Glomerular visceral epithelial cell (primary cell): ENCODE results near the gene TSPOAP1.

Experiments
- DNase-seq: peaks from one replicate; pipeline ENCODE4 v3.0.0-alpha.2; 2016; ENCODE audit errors: extremely low spot score

TSPOAP1 gene

DNA sequence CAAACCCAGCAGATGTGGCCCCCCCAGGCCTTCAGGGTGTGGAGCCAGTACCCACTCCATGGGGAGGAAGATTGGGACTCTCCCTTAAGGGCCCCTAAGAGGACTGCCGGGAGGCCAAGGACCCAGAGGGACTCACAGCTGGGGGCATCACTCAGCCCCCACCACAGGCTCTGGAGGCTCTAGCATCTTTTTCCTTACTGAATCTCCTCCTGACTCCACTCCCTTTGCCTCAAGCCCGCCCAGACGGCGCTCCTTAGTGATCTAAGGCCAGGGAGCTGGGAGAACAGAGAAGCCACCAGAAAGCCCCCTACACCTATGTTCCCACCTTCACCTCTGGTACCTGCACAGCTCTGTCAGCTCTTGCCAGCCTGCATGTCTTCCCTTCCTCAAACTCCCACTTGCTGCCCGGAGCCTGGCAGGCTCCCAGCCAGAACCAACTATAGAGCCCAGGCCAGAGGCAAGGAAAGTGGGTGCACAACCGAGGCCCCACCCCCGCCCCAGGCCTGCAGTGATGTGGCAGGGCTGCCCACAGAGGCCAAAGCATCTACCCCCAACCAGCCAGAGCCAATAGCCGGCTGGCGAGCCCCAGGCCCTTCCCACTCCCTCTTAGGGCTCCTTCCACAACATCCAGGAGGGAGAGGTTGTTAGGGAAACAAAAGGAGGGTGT lies 25.5 kb downstream of the TSPOAP1 start:
- no peak for DNase-seq

DNA sequence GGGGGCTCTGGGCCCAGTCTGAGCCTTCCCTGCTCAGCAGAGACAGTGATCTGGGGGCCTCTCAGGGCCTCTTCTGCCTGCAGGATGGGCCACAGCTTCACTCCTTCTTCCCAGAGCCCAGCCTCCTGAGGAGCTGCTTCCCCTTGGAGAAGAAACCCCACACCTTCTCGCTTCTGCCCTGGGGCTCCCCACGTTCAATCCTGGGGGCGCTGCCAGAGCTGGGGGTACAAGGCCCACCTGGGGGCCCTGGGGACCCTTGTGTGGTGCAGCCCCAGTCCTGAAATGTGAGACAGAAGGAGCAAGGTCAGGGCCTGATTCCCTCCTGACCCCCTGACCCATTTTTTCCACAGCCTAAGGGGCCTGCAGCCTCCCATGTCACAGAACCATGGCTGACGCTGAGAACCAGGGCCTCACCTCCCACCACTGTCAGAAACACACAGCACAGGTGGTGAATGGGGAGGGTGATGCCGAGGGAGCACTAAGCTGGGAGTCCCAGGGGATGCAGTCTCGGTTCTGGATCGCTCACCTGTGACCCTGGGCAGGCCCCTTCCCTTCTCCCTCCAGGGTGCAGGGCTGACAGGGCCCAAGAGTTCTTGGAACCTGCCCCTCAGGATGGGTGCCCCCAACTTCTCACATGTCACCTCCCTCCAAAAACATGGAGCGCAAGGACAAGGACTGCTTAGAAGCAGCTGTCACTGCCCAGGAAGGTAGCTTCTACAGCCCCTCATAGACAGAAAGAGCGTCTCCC lies 26.2 kb downstream of the TSPOAP1 start:
- no peak for DNase-seq

DNA sequence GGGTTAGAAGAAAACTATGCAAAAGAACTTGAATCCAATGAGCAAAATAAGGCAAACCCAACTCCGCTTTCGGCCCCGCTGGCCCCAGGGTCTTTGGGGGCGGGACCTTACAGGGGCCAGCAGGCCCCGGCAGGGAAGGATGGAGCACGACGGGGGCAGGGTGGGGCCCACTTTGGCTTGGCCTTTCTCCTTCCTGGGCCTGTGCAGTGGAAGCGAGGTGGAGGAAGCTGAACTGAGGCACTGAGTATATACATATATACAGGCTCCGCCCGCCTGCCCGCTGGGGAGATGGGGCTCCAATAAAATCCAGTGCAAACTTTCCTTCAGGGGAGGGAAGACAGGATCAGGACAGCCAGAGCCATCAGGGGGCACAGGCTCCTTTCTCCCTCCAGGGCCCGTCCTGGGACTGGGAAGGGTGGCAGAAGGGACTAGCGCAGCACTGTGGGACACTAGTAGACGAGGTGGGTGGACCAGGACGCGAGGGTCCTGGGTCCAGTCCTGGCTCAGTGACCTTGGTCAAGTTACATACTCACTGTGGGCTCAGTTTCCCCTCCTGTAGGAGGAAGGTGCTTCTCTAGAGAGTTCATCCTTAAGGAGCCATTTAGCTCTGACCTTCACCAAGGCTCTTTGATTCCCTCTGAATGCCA lies 27.0 kb downstream of the TSPOAP1 start:
- no peak for DNase-seq

DNA sequence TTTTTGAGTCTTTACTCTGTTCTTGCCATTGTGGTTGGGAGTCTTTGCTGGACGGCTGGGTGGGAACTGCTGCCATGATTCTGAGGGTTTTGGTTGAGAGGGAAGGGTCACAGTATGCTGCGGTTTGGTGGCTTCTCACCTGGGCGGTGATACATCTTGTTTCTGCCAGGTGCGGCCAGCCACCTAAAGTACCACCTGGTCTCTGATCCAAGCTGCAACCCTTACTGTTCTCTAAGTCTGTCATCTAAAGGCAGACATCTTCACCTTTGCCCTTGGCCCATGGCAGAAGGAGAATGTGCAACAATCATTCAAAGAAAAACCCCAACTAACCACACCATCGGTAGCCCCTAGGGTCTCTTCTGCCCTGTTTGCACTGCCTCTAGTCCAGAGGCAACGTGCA lies 28.3 kb downstream of the TSPOAP1 start:
- DNase-seq: no peak

DNA sequence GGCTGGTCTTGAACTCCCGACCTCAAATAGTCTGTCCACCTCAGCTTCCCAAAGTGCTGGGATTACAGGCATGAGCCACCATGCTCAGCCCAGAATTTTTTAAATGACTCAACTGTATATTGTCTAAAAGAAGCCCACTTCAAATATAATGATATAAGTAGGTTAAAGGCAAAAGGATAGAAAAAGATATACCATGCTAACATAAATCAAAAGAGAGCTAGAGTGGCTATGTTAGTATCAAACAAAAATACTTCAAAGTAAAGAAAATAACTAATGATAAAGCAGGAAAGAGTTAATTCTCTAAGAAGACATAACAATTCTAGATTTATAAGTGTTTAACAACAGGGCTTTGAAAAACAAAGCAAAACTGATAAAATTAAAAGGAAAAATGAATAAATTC lies 34.6 kb downstream of the TSPOAP1 start:
- DNase-seq: no peak

DNA sequence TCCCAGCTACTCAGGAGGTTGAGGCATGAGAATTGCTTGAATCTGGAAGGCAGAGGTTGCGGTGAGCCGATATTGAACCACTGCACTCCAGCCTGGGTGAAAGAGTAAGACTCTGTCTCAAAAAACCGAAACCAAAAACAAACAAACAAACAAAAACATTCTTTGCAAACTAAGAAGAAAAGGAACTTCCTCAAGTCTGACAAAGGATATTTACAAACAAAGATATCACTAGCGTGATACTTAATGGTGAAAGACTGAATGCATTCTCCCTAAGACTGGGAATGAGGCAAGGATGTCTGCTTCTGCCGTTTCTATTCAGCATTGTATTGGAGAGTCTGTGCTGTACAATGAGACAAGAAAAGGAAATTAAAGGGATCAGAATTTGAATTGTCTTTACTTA lies 37.3 kb downstream of the TSPOAP1 start:
- no peak for DNase-seq

DNA sequence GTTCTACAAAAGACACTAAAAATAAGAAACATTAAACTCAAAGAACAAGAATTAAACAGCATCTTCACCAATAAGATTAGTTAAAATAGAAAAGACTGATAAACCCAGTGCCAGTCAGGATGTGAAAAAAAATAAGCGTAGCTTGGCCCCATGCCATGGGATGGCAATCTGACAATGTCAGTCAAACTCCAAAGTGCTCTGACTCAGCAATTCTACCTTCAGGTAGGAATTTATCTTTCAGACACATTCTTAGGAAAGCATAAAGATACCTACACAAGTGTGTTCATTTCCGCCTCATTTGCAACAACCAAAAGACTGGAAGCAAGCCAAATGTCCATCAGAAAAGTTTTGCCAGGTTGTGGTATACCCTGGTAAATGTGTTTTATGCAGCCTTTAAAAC lies 38.7 kb downstream of the TSPOAP1 start:
- peak; percentile 9 for DNase-seq

DNA sequence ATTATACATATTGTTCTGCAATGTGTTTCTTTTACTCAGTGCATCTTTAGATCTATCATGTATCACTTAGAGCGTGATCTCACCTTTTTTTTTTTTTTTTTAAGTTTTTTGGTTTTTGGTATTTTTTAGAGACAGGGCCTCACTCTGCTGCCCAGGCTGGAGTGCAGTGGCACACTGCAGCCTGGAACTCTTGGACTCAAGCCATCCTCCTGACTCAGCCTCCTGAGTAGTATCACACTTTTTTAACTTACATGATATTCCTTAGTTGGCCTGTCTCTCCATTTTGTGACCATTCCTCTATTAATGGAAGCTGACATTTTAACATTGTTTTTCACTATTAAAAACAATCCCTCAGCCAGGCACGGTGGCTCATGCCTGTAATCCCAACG lies 43.2 kb downstream of the TSPOAP1 start:
- DNase-seq: no peak

DNA sequence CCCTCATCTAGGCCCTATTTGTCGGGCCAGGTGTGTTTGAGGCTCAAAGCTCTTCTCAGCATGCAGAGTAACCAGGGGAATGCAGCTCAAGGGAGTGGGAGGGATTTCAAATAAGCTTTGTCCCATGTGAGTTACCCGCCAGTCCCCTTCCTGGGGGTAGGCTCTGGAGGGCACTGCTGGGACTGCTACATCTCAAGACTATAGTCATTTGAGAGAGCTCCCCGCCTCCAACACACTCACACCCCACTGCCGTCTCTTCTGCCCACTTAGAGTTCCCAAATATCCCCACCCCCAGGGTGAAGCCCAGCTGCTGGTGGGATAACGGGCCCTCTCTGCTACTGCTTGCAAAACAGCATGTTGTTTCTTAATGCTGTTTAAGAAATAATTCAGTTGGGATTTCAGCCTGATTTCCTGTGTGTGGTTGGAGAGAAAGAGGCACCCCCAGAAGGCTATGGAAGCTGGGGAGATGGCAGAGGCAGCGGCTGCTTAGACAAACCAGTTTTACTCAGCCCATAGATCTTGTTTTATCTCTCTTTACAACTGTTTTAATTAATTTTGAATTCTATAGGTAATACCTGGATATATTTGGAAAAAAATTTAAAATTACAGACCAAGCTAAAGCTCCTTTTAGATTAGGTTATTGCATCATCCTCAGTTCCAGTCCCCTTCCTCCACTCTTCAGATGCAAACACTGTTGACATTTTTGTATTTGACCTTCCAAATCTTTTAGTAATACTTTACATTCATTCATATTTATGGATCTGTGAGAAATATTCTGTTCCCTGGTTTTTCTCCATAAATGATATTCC lies 43.8 kb downstream of the TSPOAP1 start:
- no peak for DNase-seq

DNA sequence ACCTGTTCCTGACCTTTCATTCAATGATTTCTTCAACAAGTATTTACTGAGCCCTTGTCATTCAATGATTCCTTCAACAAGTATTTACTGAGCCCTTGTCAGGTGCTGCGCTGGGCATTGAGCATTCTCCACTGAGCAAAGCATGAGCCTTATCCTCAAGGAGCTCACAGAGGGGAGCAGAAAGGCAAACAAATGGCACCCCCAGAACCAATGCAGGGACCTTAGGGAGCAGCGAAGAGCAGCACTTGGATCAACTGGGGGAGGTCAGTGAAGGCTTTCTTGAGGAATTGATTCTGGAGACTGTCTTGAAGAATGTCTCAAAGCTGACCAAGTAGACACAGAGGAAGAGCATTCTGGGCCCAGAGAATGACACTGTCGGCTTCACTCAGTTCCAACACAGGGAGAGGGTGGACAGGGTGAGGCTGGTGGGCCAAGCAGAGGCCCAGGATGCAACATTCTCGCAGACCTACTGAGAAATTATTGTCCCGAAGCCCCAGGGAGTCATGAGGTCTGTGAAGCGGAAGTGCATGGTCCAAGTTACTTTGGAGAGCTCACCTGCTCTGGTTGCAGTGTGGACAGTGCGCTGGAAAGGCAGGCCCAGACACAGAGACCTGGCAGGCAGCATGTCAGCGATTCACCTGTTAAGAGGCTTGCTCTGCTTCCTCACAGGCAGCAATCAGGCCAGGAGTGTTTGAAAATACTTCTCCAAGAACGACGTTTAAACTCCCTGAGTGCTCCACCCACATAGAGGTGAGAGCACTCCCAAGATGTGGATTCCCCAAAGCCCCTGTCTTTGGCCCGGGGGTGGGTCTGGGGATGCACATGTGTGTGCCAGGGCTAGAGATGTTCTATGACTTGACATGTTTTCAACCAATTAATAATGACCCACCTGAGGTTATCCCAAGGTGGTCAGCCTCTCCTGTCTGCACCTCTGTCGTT lies 44.7 kb downstream of the TSPOAP1 start:
- DNase-seq: no peak

DNA sequence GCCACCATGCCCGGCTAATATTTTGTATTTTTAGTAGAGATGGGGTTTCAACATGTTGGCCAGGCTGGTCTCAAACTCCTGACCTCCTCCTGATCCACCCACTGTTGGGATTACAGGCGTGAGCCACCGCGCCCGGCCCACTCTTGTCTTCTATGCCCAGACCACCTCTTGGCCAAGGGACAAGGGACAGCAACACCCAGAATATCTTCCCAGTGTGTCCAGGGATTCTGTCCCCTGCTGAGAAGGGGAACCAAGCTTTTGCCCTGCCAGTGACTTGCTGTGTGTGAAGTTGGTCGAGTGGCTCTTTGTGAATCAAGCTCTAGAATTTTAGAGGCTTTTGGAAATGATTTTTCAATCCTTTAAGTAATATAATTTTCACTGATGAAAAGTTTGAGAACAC lies 46.2 kb downstream of the TSPOAP1 start:
- no peak for DNase-seq

DNA sequence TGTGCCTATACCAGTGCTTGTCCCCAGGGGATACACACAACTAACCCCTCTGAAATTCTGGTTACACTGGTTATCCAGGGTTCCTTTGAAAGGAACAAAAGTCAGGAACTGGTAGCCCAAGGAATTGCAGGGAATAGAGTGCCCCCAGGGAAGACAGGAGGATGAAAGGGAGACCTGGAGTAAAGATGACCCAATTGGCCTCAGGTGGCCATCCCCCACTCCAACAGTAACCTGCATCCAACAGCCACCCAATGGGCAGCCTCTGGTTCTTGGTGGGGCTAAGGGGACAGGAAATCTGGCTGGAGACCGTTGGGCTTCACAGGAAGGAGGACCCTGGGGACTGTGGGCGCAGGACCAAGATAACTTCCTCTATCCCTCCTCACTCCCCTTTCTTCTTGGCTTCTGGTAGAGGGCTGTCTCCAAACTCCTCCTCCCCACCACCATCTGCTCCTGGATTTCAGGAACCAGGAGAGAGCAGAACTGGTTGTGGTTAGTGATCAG lies 47.0 kb downstream of the TSPOAP1 start:
- no peak for DNase-seq

DNA sequence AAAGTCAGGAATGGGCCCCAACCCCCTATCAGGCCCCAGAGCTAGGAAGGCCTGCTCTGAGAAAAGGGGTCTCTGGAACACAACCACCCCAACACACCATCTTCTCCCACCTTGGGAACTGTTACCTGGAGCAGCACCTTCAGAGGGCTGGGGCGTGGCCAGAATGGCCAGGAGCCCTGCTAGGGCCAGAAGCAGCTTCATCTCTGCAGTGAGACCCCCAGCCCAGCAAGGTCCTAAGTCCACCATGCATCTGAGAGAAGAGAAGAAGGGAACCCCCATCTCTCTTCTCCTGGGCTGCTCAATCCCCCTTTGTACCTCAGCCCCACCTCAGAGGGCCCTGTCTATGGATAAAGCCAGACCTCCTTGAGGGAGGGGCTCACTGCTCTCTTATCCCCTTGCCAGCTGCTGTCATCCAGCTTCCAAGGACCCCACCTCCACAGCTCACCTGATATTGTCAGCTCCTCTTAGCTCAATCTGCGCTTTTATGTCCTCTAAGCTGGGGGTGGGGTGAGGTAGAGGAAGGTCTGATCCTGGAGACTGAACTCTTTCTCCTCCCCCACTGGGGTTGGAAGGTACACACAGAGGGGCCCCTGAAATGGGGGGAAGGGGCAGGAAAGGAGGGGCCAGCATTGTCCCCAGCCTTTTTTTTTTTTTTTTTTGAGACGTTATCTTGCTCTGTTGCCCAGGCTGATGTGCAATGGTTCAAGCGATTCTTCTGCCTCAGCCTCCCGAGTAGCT lies 47.9 kb downstream of the TSPOAP1 start, which contains the start of gene MPO:
Gene MPO, minus strand, starts transcription at position 456 of the 738 bp plus-strand sequence. Its CDS starts 177 bp downstream, at position 279.
- DNase-seq: no peak

DNA sequence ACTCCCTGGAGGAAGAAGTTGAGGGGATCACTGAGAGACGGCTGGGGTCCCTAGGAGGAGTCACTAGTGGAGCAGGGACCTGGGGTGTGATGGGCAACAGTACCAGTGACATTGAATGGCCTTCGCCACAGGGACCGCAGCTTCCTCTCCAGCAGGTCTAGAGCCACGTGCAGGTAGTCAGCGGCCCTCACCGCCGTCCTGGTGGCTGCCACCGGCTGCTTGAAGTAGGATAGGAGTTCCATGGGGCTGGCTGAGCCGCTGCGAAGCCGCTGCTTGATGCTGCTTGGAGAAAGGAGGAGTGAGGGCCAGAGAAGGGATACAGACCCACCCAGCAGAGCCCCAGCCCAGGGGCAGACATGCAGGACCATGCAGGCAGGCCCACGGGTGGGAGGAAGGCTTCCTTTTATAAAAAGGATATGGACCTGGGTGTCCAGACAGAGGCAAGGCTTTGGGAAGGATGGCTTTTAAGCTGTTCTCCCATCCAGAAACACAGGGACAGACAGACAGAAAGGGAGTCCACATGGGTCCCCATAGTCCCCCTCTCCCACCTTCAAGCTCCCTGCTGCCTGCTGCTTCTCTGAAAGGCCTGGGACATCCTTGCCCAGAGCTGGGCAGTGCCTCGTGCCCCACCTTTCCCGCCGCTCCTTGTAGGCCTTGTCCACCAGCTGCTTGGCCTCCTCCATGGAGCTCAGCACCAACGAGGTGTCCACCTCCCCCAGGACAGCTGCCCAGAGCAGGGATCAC lies 48.7 kb downstream of the TSPOAP1 start:
- DNase-seq: no peak

DNA sequence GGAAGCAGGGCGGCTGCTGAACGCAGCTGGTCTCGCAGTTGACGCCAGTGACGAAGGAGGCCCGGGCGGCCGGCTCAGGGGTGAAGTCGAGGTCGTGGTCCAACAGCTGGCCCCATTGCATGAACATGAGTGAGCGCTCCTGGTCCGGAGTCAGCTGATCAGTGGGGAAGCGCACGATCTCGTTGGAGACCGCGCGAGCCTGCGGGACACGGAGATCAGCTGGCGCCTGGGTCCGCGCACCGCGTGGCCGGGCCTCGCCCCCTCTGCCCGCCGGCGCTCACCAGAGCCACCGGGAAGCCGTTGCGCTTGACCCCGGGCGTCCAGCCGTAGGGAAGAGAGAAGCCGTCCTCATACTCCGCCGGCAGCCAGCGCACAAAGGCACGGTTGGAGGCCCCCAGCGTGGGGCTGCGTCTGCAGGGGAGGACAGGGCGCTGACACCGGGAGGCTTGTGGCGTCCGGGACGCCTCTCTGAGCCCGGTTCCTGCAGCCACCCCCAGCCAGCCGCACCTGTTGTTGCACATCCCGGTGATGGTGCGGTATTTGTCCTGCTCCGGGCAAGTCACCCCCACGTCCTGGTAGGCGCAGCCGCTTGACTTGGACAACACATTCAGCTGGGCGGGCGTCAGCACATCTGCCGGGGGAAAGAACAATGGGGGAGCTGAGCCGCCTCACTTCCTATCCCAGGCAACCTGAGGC lies 49.4 kb downstream of the TSPOAP1 start:
- no peak for DNase-seq

DNA sequence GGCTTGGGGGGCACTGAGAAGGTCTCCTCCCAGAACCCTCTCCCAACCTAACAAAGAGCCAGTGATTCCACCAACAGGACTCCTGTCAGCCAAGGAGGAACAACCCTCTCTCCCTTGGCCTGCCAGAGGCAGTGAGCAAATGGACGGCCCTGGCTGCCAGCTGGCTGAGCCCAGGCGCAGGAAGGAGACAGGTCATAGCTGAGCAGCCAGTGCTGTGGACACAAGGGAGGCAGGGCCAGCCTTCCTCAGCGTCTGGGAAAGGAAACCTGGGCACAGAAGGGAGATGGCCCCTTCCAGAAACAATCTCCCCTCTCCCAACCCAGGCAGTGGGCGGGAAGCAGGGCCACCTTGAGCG lies 50.0 kb downstream of the TSPOAP1 start:
- no peak for DNase-seq

DNA sequence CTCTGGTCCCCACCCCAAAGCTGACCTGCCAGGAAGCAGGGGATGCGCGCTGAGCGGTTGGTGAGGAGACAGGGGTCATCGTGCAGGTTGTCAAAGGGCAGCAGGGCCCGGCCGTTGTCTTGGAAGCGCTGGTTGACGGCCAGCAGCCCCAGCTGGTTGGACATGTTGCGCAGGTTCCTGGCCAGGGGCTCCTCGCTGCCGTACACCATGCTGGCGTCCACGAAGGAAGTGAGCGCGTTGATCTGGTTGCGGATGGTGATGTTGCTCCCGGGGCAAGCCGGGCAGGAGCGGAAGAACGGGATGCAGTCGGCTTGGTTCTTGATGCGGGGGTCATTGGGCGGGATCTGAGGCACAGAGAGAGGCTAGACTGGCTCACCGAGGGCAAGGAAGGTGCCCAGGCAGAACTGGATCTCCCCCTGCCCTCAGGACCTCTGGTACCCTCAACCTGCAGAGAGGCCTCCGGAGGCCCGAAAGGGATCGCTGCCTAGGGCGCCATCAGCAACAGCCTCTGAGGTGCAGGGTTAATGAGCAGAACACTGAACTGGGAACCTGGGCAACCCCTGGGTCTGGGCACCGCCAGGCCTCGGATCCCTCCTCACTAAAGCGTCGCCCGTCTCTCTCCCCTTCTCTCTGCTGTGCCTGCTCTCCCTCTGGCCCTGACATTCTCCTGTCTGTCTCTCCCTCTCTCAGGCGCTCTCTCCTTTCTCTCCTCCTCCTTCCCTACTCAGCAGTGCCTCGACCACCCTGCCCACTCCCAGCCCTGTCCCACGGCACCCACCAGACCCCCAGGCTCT lies 50.6 kb downstream of the TSPOAP1 start:
- no peak for DNase-seq
